GM18502 (cell line): Measurements from ENCODE around the gene LITAF.
"Not testable (repeated sequence)": the region's sequence is repeated elsewhere in the genome, so short reads cannot be mapped to it uniquely, and the experiment has no call there.

Experiments
- ATAC-seq: cut with Tn5 transposase; IDR thresholded peaks from one replicate; pipeline ENCODE4 v1.9.1; 2021; ENCODE audit warnings: mild to moderate bottlenecking; ENCODE audit not compliant: unreplicated experiment, poor library complexity

The LITAF gene

GRCh38 chr16:11621920-11622651 lies 35.4 kb upstream of the LITAF start:
- ATAC-seq, result no peak

- no peak for ATAC-seq
Measured at GRCh38 chr16:11621539-11621919, 34.8 kb upstream of the LITAF start.

GRCh38 chr16:11620243-11621003 lies 33.7 kb upstream of the LITAF start:
- ATAC-seq, result no peak

GRCh38 chr16:11619327-11619851 lies 32.7 kb upstream of the LITAF start:
- peak; percentile 50 for ATAC-seq

- no peak for ATAC-seq
Measured at GRCh38 chr16:11618107-11618717, 31.5 kb upstream of the LITAF start.

- ATAC-seq, result no peak
Measured at GRCh38 chr16:11615748-11616447, 29.2 kb upstream of the LITAF start.

- no peak for ATAC-seq
Measured at GRCh38 chr16:11614587-11615175, 28.0 kb upstream of the LITAF start.

- ATAC-seq, result no peak
Measured at GRCh38 chr16:11613381-11614303, 26.9 kb upstream of the LITAF start.

- ATAC-seq, result no peak
Measured at GRCh38 chr16:11612665-11613025, 25.9 kb upstream of the LITAF start.

- ATAC-seq, result no peak
Measured at GRCh38 chr16:11611871-11612664, 25.3 kb upstream of the LITAF start.

- ATAC-seq, result no peak
Measured at GRCh38 chr16:11610580-11610979, 23.9 kb upstream of the LITAF start.

GRCh38 chr16:11610121-11610505 lies 23.4 kb upstream of the LITAF start:
- ATAC-seq, result no peak

- no peak for ATAC-seq
Measured at GRCh38 chr16:11609474-11610120, 22.9 kb upstream of the LITAF start.

GRCh38 chr16:11605891-11606290 lies 19.2 kb upstream of the LITAF start:
- no peak for ATAC-seq

- ATAC-seq, result no peak
Measured at GRCh38 chr16:11605564-11605886, 18.8 kb upstream of the LITAF start.

- ATAC-seq, result no peak
Measured at GRCh38 chr16:11604783-11605563, 18.3 kb upstream of the LITAF start.

- ATAC-seq, result not testable (repeated sequence)
Measured at GRCh38 chr16:11604296-11604695, 17.6 kb upstream of the LITAF start.
